Activated naive CD8-positive, alpha-beta T cell treated with anti-CD3 and anti-CD28 coated beads, Interleukin-2, amount 10 ng/mL, durations not matched to agents 7 days and 5 days (primary cell): ENCODE measurements around the gene C1RL. TPM values are rescaled to one million over a fixed set of nuclear protein-coding genes. Genes with fewer than 3 reads are reported as not detected.

ENCODE experiments used
- ATAC-seq: fragments of 150-1000 bp; cut with Tn5 transposase; one replicate; pipeline ENCODE4 v1.10.0; 2021; ENCODE audit warnings: low read depth, moderate library complexity
- POLR2A ChIA-PET: fragments of 350-600 bp; sonication (Branson Sonifier 250); formaldehyde crosslinking; loops from one replicate; lab custom pipeline; 2021; ENCODE audit warnings: antibody characterized with exemption; lab: Charles Lee
- DNase-seq: peaks from one replicate; pipeline ENCODE4 v3.0.0; 2021
- H3K27ac Mint-ChIP-seq: one replicate; pipeline ENCODE4 v1.8.0; 2022; ENCODE audit warnings: mild to moderate bottlenecking, mixed read lengths
- H3K27me3 Mint-ChIP-seq: one replicate; pipeline ENCODE4 v1.8.0; 2022; ENCODE audit warnings: mild to moderate bottlenecking, moderate library complexity, mixed read lengths
- H3K36me3 Mint-ChIP-seq: one replicate; pipeline ENCODE4 v1.8.0; 2021; ENCODE audit warnings: mild to moderate bottlenecking, mixed read lengths
- H3K4me1 Mint-ChIP-seq: one replicate; pipeline ENCODE4 v1.8.0; 2021; ENCODE audit warnings: mixed read lengths
- H3K4me3 Mint-ChIP-seq: one replicate; pipeline ENCODE4 v1.8.0; 2022; ENCODE audit warnings: mild to moderate bottlenecking, moderate library complexity, mixed read lengths
- H3K9me3 Mint-ChIP-seq: one replicate; pipeline ENCODE4 v1.8.0; 2021; ENCODE audit warnings: mixed read lengths
- total RNA-seq, 2 experiments: library from RNA; stranded (reverse); gene quantifications; one replicate each; pipeline ENCODE4 v1.2.3, GENCODE V29; 2021

Gene C1RL
- total RNA-seq, 2 experiments from 2014 or later, result 29.8 to 36.0 TPM

GRCh38 chr12:7102582-7102981, 6.4 kb downstream of the C1RL start:
- POLR2A ChIA-PET, result interaction anchor here (0.6 to 1.3 kb wide), 3 partner anchors 9 to 1001 kb away, joined by 3 read pairs; partner anchors contain the start of gene LPCAT3

GRCh38 chr12:7101694-7102131, 7.3 kb downstream of the C1RL start:
- peaks cover 31% of the 10 kb centered on the region for H3K4me1 Mint-ChIP-seq
- POLR2A ChIA-PET, result no interaction called here

More at GRCh38 chr12:7102582-7102981, 6.4 kb downstream of the C1RL start:
- Mint-ChIP-seq H3K9me3 (peaks cover 9% of the 10 kb centered on the region), H3K4me1 (peaks cover 36% of the 10 kb centered on the region), H3K36me3 (peaks cover 50% of the 10 kb centered on the region), H3K4me3 (no peak overlapping the region), H3K27me3 (no peaks in the 10 kb centered on the region), H3K27ac (peak overlapping the region; percentile 40)
- DNase-seq, result no peak
- no peak for ATAC-seq

GRCh38 chr12:7101047-7101693, 7.8 kb downstream of the C1RL start:
- Mint-ChIP-seq H3K9me3 (peaks cover 7% of the 10 kb centered on the region), H3K4me1 (peaks cover 28% of the 10 kb centered on the region), H3K27me3 (no peaks in the 10 kb centered on the region), H3K27ac (no peak overlapping the region), H3K36me3 (peaks cover 42% of the 10 kb centered on the region), H3K4me3 (no peak overlapping the region)
- no peak for ATAC-seq
- DNase-seq, result no peak
- POLR2A ChIA-PET, result no interaction called here

More at GRCh38 chr12:7101694-7102131, 7.3 kb downstream of the C1RL start:
- Mint-ChIP-seq H3K27ac (peak overlapping the region; percentile 25), H3K4me3 (no peak overlapping the region), H3K36me3 (peaks cover 48% of the 10 kb centered on the region), H3K27me3 (no peaks in the 10 kb centered on the region), H3K9me3 (peaks cover 9% of the 10 kb centered on the region)
- no peak for DNase-seq
- no peak for ATAC-seq

GRCh38 chr12:7100239-7100638, 8.8 kb downstream of the C1RL start:
- no peak overlapping the region for H3K4me3 Mint-ChIP-seq
- ATAC-seq (no peak), DNase-seq (no peak)
- peaks cover 23% of the 10 kb centered on the region for H3K4me1 Mint-ChIP-seq
- H3K27me3 Mint-ChIP-seq, result no peaks in the 10 kb centered on the region
- H3K27ac Mint-ChIP-seq, result no peak overlapping the region
- POLR2A ChIA-PET, result no interaction called here
- H3K9me3 Mint-ChIP-seq, result no peaks in the 10 kb centered on the region
- peaks cover 33% of the 10 kb centered on the region for H3K36me3 Mint-ChIP-seq

GRCh38 chr12:7099290-7099996, 9.6 kb downstream of the C1RL start:
- Mint-ChIP-seq H3K4me1 (peaks cover 23% of the 10 kb centered on the region), H3K27ac (no peak overlapping the region), H3K36me3 (peaks cover 28% of the 10 kb centered on the region), H3K4me3 (no peak overlapping the region), H3K9me3 (no peaks in the 10 kb centered on the region), H3K27me3 (no peaks in the 10 kb centered on the region)
- no peak for DNase-seq
- POLR2A ChIA-PET, result interaction anchor here (0.6 to 0.7 kb wide), 3 partner anchors 9 to 344 kb away, joined by 3 read pairs; no protein-coding TSS in a partner anchor
- no peak for ATAC-seq

- ATAC-seq (no peak), DNase-seq (no peak)
- no peaks in the 10 kb centered on the region for H3K9me3 Mint-ChIP-seq
- H3K27me3 Mint-ChIP-seq, result no peaks in the 10 kb centered on the region
- peaks cover 8% of the 10 kb centered on the region for H3K4me1 Mint-ChIP-seq
- H3K4me3 Mint-ChIP-seq, result no peak overlapping the region
- peaks cover 11% of the 10 kb centered on the region for H3K36me3 Mint-ChIP-seq
- POLR2A ChIA-PET, result interaction anchor here (4.9 kb wide), 1 partner anchor 11 kb away, joined by 17 read pairs; no protein-coding TSS in a partner anchor
- H3K27ac Mint-ChIP-seq, result no peak overlapping the region
These were observed 12.0 kb downstream of the C1RL start for GRCh38 chr12:7096979-7097378.

GRCh38 chr12:7096006-7096932, 12.7 kb downstream of the C1RL start:
- no peak for DNase-seq
- Mint-ChIP-seq H3K27ac (no peak overlapping the region), H3K36me3 (peaks cover 11% of the 10 kb centered on the region), H3K27me3 (no peaks in the 10 kb centered on the region), H3K4me3 (no peak overlapping the region), H3K4me1 (peaks cover 10% of the 10 kb centered on the region), H3K9me3 (no peaks in the 10 kb centered on the region)
- POLR2A ChIA-PET, result interaction anchor here (1.0 to 4.9 kb wide), 2 partner anchors 12 to 229 kb away, joined by 3 to 17 read pairs; no protein-coding TSS in a partner anchor
- no peak for ATAC-seq

- DNase-seq (no peak), ATAC-seq (no peak)
- POLR2A ChIA-PET, result interaction anchor here (0.7 to 4.9 kb wide), 5 partner anchors 9 to 225 kb away, joined by 3 to 17 read pairs (median 3); no protein-coding TSS in a partner anchor
- no peaks in the 10 kb centered on the region for H3K27me3 Mint-ChIP-seq
- H3K4me1 Mint-ChIP-seq, result peaks cover 7% of the 10 kb centered on the region
- H3K9me3 Mint-ChIP-seq, result no peaks in the 10 kb centered on the region
- no peak overlapping the region for H3K27ac Mint-ChIP-seq
- H3K4me3 Mint-ChIP-seq, result no peak overlapping the region
- H3K36me3 Mint-ChIP-seq, result peaks cover 7% of the 10 kb centered on the region
These were observed 15.1 kb downstream of the C1RL start for GRCh38 chr12:7093892-7094291.

- POLR2A ChIA-PET, result interaction anchor here (0.7 to 4.9 kb wide), 7 partner anchors 9 to 224 kb away, joined by 3 to 17 read pairs (median 3); partner anchors contain the start of genes C12orf57 and RNU7-1
- no peak overlapping the region for H3K27ac Mint-ChIP-seq
- H3K4me3 Mint-ChIP-seq, result no peak overlapping the region
- DNase-seq (no peak), ATAC-seq (no peak)
- no peaks in the 10 kb centered on the region for H3K27me3 Mint-ChIP-seq
- H3K9me3 Mint-ChIP-seq, result no peaks in the 10 kb centered on the region
- H3K4me1 Mint-ChIP-seq, result peaks cover 7% of the 10 kb centered on the region
- peaks cover 5% of the 10 kb centered on the region for H3K36me3 Mint-ChIP-seq
These were observed 15.5 kb downstream of the C1RL start for GRCh38 chr12:7093486-7093885.

GRCh38 chr12:7092986-7093460, 16.0 kb downstream of the C1RL start:
- H3K4me3 Mint-ChIP-seq, result peak overlapping the region; percentile 87
- H3K27ac Mint-ChIP-seq, result no peak overlapping the region
- DNase-seq, result no peak
- H3K9me3 Mint-ChIP-seq, result no peaks in the 10 kb centered on the region
- ATAC-seq, result no peak
- POLR2A ChIA-PET, result interaction anchor here (0.8 to 4.9 kb wide), 6 partner anchors 15 to 224 kb away, joined by 3 to 17 read pairs (median 4); partner anchors contain the start of genes C12orf57 and RNU7-1
- H3K36me3 Mint-ChIP-seq, result peaks cover under 1% of the 10 kb centered on the region
- no peaks in the 10 kb centered on the region for H3K27me3 Mint-ChIP-seq
- H3K4me1 Mint-ChIP-seq, result peaks cover 7% of the 10 kb centered on the region

GRCh38 chr12:7092229-7092985, 16.6 kb downstream of the C1RL start, which contains the start of gene C1R:
TSS of gene C1R (minus strand) at chr12:7092445. CDS start at chr12:7092388, 57 bp downstream.
- peak within 1 kb of the TSS; percentile 80 for H3K27ac Mint-ChIP-seq
- no peaks in the 10 kb centered on the region for H3K27me3 Mint-ChIP-seq
- H3K4me1 Mint-ChIP-seq, result peaks cover 7% of the 10 kb centered on the region
- DNase-seq, result peak; percentile 74
- ATAC-seq, result peak; percentile 63
- H3K4me3 Mint-ChIP-seq, result peak within 1 kb of the TSS; percentile 87
- no peaks in the 10 kb centered on the region for H3K9me3 Mint-ChIP-seq
- H3K36me3 Mint-ChIP-seq, result no peaks in the 10 kb centered on the region
- POLR2A ChIA-PET, result interaction anchor here (0.8 to 4.9 kb wide), 4 partner anchors 16 to 149 kb away, joined by 3 to 17 read pairs (median 4); partner anchors contain the start of genes C12orf57 and RNU7-1
